Prostate gland (tissue), 2 donors: ENCODE results near the gene DOK4.

Experiments
- POLR2A ChIP-seq: fragments of 450-650 bp; IDR thresholded peaks from one replicate; pipeline ENCODE4 v1.6.1; 2016; ENCODE audit warnings: antibody characterized with exemption, mild to moderate bottlenecking
- POLR2AphosphoS5 ChIP-seq: sonication (generic); formaldehyde crosslinking; IDR thresholded peaks from one replicate; pipeline ENCODE4 v1.6.1; 2017; ENCODE audit warnings: antibody characterized with exemption
- TF ChIP-seq, protein P1 (sequence below), 4 experiments: fragments of 200-600 bp in 2 of 4; fragments of 450-650 bp in 2 of 4; sonication (generic) in 2 of 4; IDR thresholded peaks; 1 replicate in 3 of 4; 2 replicates in 1 of 4; pipeline ENCODE4 v1.5.1; 2016 to 2019; ENCODE audit warnings: antibody characterized with exemption in 4 of 4, mild to moderate bottlenecking in 2 of 4, moderate library complexity in 2 of 4

GRCh38 chr16:57481421-57481820, 4.9 kb downstream of the DOK4 start:
- TF ChIP-seq, protein P1, sequence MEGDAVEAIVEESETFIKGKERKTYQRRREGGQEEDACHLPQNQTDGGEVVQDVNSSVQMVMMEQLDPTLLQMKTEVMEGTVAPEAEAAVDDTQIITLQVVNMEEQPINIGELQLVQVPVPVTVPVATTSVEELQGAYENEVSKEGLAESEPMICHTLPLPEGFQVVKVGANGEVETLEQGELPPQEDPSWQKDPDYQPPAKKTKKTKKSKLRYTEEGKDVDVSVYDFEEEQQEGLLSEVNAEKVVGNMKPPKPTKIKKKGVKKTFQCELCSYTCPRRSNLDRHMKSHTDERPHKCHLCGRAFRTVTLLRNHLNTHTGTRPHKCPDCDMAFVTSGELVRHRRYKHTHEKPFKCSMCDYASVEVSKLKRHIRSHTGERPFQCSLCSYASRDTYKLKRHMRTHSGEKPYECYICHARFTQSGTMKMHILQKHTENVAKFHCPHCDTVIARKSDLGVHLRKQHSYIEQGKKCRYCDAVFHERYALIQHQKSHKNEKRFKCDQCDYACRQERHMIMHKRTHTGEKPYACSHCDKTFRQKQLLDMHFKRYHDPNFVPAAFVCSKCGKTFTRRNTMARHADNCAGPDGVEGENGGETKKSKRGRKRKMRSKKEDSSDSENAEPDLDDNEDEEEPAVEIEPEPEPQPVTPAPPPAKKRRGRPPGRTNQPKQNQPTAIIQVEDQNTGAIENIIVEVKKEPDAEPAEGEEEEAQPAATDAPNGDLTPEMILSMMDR (IDR thresholded peaks at IDR 0.05) = no peak
- TF ChIP-seq POLR2A (no peak), POLR2AphosphoS5 (no peak)
